Stimulated activated naive CD8-positive, alpha-beta T cell treated with anti-CD3 and anti-CD28 coated beads, Interleukin-15, Interleukin-2, amounts not matched to agents 100 ng/mL and 50 ng/mL, for 24 hours (primary cell): Measurements from ENCODE around the gene ZNF787.

ENCODE experiments used
- H3K27ac Mint-ChIP-seq: one replicate; pipeline ENCODE4 v1.8.0; 2021; ENCODE audit warnings: mild to moderate bottlenecking, mixed read lengths
- H3K27me3 Mint-ChIP-seq: one replicate; pipeline ENCODE4 v1.8.0; 2021; ENCODE audit warnings: mixed read lengths
- H3K36me3 Mint-ChIP-seq: one replicate; pipeline ENCODE4 v1.8.0; 2021; ENCODE audit warnings: low read depth, mixed read lengths
- H3K4me1 Mint-ChIP-seq: one replicate; pipeline ENCODE4 v1.8.0; 2021; ENCODE audit warnings: low read depth, mixed read lengths
- H3K4me3 Mint-ChIP-seq: one replicate; pipeline ENCODE4 v1.8.0; 2021; ENCODE audit warnings: mild to moderate bottlenecking, mixed read lengths
- H3K9me3 Mint-ChIP-seq: one replicate; pipeline ENCODE4 v1.8.0; 2021; ENCODE audit warnings: mixed read lengths

Gene ZNF787

DNA sequence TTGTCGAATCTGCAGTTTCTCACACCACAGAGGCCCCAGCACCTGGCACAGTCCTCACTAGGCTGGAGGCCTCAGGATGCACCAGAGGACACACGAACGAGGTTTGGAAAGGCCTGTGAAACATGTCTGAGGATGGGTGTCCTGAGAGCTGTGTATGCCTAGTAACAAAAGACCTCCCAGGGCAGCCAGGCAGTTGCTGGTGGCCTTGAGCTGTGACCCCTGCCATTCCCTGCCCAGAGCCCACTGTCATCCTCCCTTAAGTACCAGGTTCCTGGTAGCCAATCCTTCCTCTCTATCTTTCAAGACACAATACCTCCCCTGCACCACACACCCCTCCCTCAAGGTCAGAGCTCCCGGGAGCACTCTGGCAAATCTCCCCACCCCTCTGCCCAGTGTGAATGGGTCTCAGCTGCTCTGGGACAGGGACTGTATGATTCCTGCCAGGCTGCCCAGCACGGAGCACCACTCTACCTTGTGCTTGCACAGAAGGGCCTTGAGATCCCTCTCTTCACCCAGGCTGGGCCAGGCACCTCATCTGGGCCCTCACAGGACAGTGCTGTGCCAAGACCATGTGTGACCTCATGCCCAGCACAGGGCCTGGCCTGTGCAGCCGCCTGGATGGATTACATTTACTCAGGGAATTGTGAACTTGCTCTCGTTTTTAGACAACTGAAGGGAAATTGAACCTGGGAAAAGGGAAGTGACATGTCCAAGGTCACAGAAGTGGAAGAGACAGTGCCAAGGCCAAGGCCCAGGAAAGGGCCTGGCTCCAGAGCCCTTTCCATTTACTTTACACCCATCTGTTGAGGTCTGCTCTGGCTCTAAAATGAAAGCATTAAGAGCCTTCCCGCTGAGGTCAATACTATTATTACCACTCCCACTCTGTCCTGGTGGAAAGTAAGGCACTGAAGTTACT is 2.2 kb downstream of the ZNF787 start:
- H3K4me1 Mint-ChIP-seq: peaks cover 46% of the 10 kb centered on the region
- peak overlapping the region; percentile 95 for H3K27ac Mint-ChIP-seq
- H3K4me3 Mint-ChIP-seq: peak overlapping the region; percentile 88
- H3K9me3 Mint-ChIP-seq: no peaks in the 10 kb centered on the region
- H3K36me3 Mint-ChIP-seq: peaks cover 21% of the 10 kb centered on the region
- H3K27me3 Mint-ChIP-seq: no peaks in the 10 kb centered on the region

DNA sequence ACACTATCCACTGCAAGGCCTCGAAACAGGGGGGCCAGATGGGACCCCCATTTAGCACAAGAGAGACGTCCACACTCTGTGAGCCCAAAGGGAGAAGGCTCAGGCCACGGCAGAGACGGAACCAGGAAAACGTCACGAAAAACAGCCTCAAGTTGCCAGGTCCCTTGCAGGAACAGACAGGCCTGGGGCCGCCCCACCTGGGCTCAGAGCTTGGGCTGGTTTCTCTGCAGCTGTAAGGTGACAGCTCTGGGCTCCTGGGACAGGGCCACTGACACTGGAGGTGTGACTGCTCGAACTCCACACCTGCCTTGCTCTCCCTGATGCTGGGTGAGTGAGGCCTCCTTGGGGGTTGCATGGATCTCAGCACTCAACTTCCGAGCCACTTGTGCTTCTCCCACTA is 3.2 kb downstream of the ZNF787 start:
- Mint-ChIP-seq H3K9me3 (no peaks in the 10 kb centered on the region), H3K4me1 (peaks cover 53% of the 10 kb centered on the region), H3K27ac (no peak overlapping the region), H3K4me3 (no peak overlapping the region), H3K27me3 (no peaks in the 10 kb centered on the region), H3K36me3 (peaks cover 21% of the 10 kb centered on the region)

DNA sequence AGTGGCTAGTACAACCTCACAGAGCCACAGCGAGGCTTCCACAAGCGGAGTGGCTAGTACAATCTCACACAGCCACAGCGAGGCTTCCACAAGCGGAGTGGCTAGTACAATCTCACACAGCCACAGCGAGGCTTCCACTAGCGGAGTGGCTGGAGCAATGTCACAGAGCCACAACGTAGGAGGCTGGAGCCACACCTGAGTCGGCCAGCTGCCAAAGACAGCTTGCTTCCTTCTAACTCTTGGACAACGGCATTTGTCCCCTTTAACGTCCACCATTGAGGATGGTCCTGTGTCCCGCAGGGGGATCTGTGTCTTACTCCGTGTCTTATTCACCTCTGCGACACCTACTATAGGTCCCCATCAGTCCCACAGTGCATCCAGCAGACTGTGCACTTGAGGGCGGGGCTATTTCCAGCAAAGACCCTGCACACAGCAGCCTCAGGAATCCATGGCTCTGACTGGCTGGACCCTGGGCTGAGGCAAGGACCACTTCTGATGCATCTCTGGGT is 3.7 kb downstream of the ZNF787 start:
- Mint-ChIP-seq H3K36me3 (peaks cover 21% of the 10 kb centered on the region), H3K9me3 (no peaks in the 10 kb centered on the region), H3K4me1 (peaks cover 58% of the 10 kb centered on the region), H3K27me3 (no peaks in the 10 kb centered on the region), H3K27ac (no peak overlapping the region), H3K4me3 (no peak overlapping the region)

DNA sequence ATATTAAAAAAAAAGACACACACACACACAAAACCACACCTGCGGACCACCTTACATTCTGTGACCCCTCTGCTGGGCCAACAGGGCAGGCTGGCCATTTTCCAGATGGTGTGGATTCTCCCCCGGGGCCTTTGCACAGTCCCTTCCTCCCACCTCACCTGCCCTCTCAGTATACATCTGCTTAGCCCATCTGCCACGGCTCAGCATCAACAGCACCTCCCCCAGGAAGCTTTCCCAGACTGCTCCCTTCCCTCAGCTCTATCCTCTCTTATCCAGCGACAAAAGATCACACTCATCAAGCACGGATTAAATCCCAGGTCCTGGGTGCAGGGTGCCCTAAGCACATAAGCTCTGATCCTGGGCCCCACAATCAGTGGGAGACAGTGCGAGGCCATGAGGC is 4.5 kb downstream of the ZNF787 start:
- no peak overlapping the region for H3K4me3 Mint-ChIP-seq
- H3K27me3 Mint-ChIP-seq: no peaks in the 10 kb centered on the region
- H3K4me1 Mint-ChIP-seq: peaks cover 60% of the 10 kb centered on the region
- H3K9me3 Mint-ChIP-seq: no peaks in the 10 kb centered on the region
- no peak overlapping the region for H3K27ac Mint-ChIP-seq
- peaks cover 21% of the 10 kb centered on the region for H3K36me3 Mint-ChIP-seq

DNA sequence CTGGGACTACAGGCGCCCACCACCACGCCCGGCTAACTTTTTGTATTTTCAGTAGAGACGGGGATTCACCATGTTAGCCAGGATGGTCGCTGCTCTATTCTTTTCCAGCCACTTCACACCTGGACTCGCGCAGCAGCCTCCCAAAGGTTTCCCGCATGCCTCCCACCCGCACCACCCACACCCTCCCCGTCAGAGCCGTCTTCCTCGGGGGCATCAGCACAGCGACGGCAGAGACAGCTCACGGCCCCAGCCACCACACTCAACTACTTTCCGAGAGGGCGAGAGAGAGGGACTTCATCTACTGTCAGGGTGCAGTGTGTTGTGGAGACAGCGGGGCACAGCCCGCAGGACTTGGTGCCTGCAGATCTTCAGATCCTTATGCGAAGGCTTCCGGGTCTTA is 5.6 kb downstream of the ZNF787 start:
- Mint-ChIP-seq H3K9me3 (no peaks in the 10 kb centered on the region), H3K4me1 (peaks cover 67% of the 10 kb centered on the region), H3K27ac (no peak overlapping the region)

DNA sequence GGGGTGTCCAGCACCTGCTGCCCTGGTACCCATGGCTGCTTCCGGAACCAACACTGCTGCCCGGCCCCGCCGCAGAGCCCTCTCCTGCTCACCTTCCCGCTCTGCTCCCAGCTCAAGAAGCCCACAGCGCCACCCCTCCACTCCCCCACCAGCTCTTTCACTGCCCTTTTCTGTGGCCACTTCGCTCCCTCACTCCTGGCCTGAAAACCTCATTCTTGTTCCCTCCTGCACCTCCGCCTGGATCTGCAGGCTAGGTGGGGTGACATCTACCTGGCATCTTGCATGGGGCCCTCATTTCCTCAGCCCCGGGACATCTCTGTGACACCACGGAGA is 6.4 kb downstream of the ZNF787 start:
- no peaks in the 10 kb centered on the region for H3K27me3 Mint-ChIP-seq
- H3K4me1 Mint-ChIP-seq: peaks cover 74% of the 10 kb centered on the region
- H3K9me3 Mint-ChIP-seq: no peaks in the 10 kb centered on the region
- H3K36me3 Mint-ChIP-seq: peaks cover 17% of the 10 kb centered on the region
- H3K4me3 Mint-ChIP-seq: no peak overlapping the region
- H3K27ac Mint-ChIP-seq: peak overlapping the region; percentile 72

More for the DNA sequence above, 5.6 kb downstream of the ZNF787 start:
- H3K36me3 Mint-ChIP-seq: peaks cover 21% of the 10 kb centered on the region
- H3K4me3 Mint-ChIP-seq: no peak overlapping the region
- no peaks in the 10 kb centered on the region for H3K27me3 Mint-ChIP-seq

DNA sequence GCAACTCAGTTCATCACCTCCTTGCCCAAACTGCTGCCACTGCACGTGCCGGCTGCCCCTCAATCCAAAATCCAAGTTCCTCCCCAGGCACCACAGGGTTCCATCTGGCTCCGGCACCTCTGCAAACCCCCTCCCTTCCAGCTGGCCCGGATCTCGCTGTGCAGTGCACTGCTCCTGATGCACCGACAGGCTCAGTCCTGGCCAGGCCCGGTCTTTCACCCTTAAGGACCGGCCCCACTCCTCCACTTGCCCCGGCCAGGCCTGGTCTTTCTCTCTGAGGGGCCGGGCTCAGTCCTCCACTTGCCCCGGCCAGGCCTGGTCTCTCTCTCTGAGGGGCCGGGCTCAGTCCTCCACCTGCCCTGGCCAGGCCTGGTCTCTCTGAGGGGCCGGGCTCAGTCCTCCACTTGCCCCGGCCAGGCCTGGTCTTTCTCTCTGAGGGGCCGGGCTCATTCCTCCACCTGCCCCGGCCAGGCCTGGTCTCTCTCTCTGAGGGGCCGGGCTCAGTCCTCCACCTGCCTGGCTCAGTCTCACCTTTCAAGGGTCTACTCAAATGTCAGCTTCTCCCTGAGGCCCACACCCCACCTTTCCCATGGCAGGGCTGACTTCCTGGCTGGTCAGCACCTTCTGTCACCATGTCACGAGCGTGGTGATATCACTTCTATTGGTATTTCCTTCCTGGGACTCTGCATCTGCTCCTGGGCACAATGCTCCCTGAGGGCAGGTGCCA is 6.9 kb downstream of the ZNF787 start:
- H3K9me3 Mint-ChIP-seq: no peaks in the 10 kb centered on the region
- H3K36me3 Mint-ChIP-seq: peaks cover 12% of the 10 kb centered on the region
- H3K4me1 Mint-ChIP-seq: peaks cover 72% of the 10 kb centered on the region
- peak overlapping the region; percentile 61 for H3K27ac Mint-ChIP-seq
- no peak overlapping the region for H3K4me3 Mint-ChIP-seq
- H3K27me3 Mint-ChIP-seq: no peaks in the 10 kb centered on the region

DNA sequence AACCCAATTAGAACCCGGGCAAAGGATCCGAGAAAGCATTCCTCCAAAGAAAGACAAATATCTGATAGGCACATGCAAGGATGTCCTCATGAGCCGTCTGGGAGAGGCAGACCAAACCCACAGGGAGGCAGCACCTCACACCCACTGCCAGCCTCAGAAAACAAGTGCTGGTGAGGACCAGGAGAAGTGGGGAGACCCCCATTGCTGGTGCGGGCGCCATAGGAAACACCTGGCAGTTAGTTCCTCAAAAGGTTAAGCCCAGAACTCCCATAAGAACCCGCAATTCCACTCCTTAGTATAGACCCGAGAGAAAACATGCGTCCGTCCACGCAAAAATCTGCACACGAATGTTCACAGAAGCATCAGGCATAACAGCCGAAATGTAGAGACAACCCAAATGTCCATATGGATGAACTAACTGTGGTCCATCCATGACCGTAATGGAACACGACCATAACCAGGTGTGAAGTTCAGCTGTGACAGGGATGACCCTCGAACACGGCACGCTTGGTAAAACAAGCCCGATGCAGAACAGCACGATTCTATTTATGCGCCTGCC is 7.9 kb downstream of the ZNF787 start:
- peaks cover 9% of the 10 kb centered on the region for H3K36me3 Mint-ChIP-seq
- no peaks in the 10 kb centered on the region for H3K27me3 Mint-ChIP-seq
- H3K27ac Mint-ChIP-seq: peak overlapping the region; percentile 38
- peaks cover 72% of the 10 kb centered on the region for H3K4me1 Mint-ChIP-seq
- H3K9me3 Mint-ChIP-seq: no peaks in the 10 kb centered on the region
- H3K4me3 Mint-ChIP-seq: peak overlapping the region; percentile 17

DNA sequence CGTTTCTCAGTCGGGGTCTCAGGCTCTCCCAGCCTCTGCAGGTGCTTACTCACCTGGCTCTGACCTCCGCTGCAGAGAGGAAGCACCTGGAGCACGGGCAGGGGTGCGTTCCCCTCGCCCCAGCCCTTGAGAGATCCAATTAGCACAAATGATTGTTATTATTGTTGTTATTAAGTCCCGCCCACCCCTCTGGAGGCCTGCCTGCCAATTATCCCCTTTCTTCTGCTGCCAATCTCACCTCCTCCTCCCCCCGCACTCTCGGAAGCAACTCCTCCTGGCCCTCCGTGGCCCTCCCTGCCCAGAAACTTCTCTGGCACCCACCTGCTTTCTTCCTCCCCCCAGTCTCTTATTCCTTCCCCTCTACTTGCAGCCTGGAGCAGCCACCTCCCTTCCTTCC is 8.8 kb downstream of the ZNF787 start:
- peaks cover 69% of the 10 kb centered on the region for H3K4me1 Mint-ChIP-seq
- no peak overlapping the region for H3K4me3 Mint-ChIP-seq
- peak overlapping the region; percentile 31 for H3K27ac Mint-ChIP-seq
- H3K36me3 Mint-ChIP-seq: peaks cover 5% of the 10 kb centered on the region
- H3K27me3 Mint-ChIP-seq: no peaks in the 10 kb centered on the region
- no peaks in the 10 kb centered on the region for H3K9me3 Mint-ChIP-seq

DNA sequence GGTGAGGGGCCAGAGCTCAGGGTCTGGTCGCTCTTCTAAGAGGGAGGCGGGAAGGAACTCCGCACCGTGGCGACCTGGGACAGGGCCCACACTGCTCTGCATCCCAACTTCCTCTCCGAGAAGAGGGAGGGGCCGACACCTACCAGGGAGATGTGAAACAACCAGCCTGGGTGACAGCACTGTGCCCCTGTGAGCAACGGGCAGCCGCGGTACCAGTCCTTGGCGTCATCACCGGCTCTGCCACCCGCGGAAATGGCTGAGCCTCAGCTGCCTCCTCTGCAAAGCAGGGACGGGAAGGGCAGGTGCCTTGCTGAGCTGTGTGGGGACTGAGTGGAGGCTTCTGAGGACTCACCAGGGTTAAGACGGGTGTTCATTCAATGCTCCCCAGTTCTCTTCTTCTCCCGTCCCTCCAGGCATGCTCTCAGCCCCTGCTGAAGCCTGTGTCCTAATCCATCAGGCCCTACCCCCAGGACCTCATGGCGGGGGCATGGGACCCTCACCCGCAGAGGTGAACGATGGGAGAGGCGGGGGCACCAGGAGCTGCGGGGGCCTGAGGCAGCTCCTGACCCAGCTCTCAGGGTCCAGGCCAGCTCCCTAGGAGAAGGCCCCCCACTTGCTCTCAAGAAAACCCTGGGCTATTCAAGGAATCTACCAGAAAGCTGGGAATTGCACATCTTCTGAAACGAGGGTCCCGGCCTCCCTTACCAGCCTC is 9.3 kb downstream of the ZNF787 start:
- peak overlapping the region; percentile 26 for H3K4me3 Mint-ChIP-seq
- H3K36me3 Mint-ChIP-seq: peaks cover 3% of the 10 kb centered on the region
- H3K4me1 Mint-ChIP-seq: peaks cover 71% of the 10 kb centered on the region
- no peaks in the 10 kb centered on the region for H3K9me3 Mint-ChIP-seq
- H3K27me3 Mint-ChIP-seq: no peaks in the 10 kb centered on the region
- H3K27ac Mint-ChIP-seq: peak overlapping the region; percentile 36

DNA sequence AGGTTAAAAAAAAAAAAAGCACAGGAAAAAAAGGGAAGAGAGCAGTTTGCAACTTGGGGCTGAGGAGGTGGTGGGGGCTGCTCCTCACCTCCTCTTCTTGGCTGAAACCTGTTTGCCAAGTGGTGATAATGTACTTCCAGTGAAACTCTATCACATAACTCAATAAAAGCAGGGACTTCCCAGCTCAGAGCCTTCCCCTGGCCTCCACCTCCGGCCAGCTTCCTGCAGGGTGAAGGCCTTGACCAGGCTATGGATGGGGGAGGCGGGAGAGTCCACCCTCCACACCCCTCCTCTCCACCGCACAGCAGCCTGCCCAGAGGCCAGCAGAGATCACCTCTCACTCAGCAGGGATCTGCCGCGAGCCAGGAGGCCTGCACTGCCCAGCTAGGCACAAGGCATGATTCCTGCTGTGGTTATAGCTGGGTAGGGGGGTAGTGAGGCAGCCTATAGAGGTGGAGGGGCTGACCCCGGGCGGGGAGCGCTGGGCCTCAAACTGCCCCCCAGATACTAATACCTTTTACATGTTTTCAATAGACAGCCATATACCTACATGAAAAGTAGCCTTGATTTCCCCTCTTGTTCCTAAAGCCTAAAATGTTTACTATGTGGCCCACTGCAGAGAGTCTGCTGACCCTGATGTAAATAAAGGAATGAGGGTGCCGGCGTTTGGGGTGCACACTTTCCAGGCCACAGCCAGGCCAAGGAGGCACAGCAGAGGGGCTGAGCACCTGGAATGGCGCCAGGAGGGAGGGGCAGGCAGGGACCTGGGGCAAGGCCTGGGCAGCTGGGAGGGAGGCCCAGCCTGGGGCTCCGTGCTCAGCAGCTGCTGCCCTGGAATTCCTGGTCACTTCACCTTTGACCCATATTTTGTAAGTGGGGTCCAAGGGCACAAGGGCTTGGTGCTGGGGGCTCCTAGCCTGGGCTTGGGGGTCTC is 10.3 kb downstream of the ZNF787 start:
- Mint-ChIP-seq H3K27ac (no peak overlapping the region), H3K4me3 (no peak overlapping the region)

DNA sequence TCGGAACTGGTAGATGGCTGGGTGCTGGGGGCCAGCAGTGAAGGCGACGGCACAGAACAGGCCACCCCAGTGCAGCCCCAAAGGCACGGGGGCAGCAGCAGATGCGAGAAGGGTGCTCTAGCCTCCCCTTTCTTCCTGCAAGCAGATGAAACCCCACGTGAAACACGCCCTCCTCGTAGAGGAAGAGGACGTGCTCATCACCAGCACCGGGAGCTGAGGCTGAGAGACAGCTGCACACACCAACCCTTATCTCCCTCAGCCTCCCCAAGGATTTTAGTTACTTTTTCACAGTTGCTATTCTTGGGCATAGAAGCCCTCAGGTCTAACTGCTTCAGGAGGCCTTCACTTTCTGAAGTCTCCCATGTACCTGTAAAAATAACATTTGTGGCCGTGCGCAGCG is 11.9 kb downstream of the ZNF787 start:
- H3K4me3 Mint-ChIP-seq: no peak overlapping the region
- H3K36me3 Mint-ChIP-seq: peaks cover 5% of the 10 kb centered on the region
- no peaks in the 10 kb centered on the region for H3K9me3 Mint-ChIP-seq
- no peaks in the 10 kb centered on the region for H3K27me3 Mint-ChIP-seq
- H3K4me1 Mint-ChIP-seq: peaks cover 76% of the 10 kb centered on the region
- H3K27ac Mint-ChIP-seq: no peak overlapping the region

More for the DNA sequence above, 10.3 kb downstream of the ZNF787 start:
- Mint-ChIP-seq H3K36me3 (peaks cover 5% of the 10 kb centered on the region), H3K27me3 (no peaks in the 10 kb centered on the region), H3K4me1 (peaks cover 77% of the 10 kb centered on the region), H3K9me3 (no peaks in the 10 kb centered on the region)

DNA sequence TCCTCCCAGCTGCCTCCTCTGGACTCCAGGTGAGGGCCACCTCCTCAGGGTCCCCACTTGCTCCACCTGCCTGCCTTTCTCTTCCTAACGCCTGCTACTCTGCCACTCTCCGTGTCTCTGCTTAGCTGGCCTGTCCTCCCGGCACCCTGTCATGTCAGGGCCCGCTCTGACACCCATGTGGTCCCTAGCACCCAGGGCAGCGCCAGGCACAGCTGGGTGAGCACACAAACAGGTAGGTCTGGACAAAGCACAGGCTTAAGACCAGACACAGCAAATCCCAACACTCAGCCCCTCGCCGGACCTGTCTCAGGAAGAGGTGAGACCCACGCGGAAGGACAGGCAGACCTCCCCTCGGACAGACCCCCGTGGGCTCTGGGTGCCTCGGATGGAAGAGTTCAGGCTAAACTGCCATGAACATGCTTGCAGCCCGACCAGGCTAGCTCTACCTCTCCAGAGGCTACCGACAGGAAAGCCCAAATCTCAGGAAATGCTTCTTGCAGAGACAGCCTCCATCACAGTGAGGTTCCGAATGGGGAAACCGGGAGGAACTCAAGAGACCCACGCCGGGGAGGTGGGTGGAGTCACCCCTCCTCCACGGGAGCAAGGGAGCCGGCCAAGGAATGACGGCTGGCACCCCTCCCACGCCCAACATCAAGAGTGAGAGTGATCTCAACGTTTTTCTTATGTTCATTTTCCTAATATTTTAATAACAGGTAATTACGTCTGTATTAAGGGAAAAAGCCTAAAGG is 12.5 kb downstream of the ZNF787 start:
- no peaks in the 10 kb centered on the region for H3K9me3 Mint-ChIP-seq
- H3K4me3 Mint-ChIP-seq: no peak overlapping the region
- no peaks in the 10 kb centered on the region for H3K27me3 Mint-ChIP-seq
- peaks cover 5% of the 10 kb centered on the region for H3K36me3 Mint-ChIP-seq
- H3K4me1 Mint-ChIP-seq: peaks cover 72% of the 10 kb centered on the region
- no peak overlapping the region for H3K27ac Mint-ChIP-seq
